Liver (tissue), 9 donors: ENCODE data around the gene CBFA2T3. TPM values are rescaled to one million over a fixed set of nuclear protein-coding genes. Genes with fewer than 3 reads are reported as not detected.

Source experiments
- DNase-seq: peaks from one replicate; pipeline ENCODE4 v3.0.0-alpha.2; 2017; ENCODE audit warnings: low spot score
- H3K27ac ChIP-seq, 2 donors: one replicate each; pipeline ENCODE4 v1.7.0; 2013; ENCODE audit warnings: inconsistent platforms in 2 of 2, low read length in 2 of 2, control low read depth in 1 of 2, low read depth in 1 of 2, mild to moderate bottlenecking in 1 of 2
- H3K27me3 ChIP-seq, 4 donors: one replicate each; pipeline versions ENCODE4 v1.6.1 to v1.7.0; 2013; ENCODE audit warnings: low read length in 3 of 4, inconsistent platforms in 1 of 4, mild to moderate bottlenecking in 1 of 4, moderate library complexity in 1 of 4; ENCODE audit not compliant: control insufficient read depth in 4 of 4, insufficient read depth in 4 of 4
- H3K36me3 ChIP-seq, 4 donors: one replicate each; pipeline versions ENCODE4 v1.6.1 to v1.7.0; 2013; ENCODE audit warnings: low read length in 3 of 4, mild to moderate bottlenecking in 3 of 4, low read depth in 1 of 4, moderate library complexity in 1 of 4; ENCODE audit not compliant: control insufficient read depth in 4 of 4, insufficient read depth in 3 of 4
- H3K4me1 ChIP-seq, 4 donors: one replicate each; pipeline versions ENCODE4 v1.6.1 to v1.7.0; 2013; ENCODE audit warnings: low read length in 3 of 4, mild to moderate bottlenecking in 3 of 4, moderate library complexity in 1 of 4; ENCODE audit not compliant: control insufficient read depth in 4 of 4, insufficient read depth in 4 of 4
- H3K4me3 ChIP-seq, 3 donors: one replicate each; pipeline versions ENCODE4 v1.6.1 to v1.7.0; 2013; ENCODE audit warnings: low read length in 3 of 3, control low read depth in 1 of 3, low read depth in 1 of 3, mild to moderate bottlenecking in 1 of 3
- H3K9ac ChIP-seq, 2 donors: one replicate each; pipeline ENCODE4 v1.7.0; 2013; ENCODE audit warnings: low read length in 2 of 2, mild to moderate bottlenecking in 2 of 2, moderate library complexity in 2 of 2, control low read depth in 1 of 2, low read depth in 1 of 2
- H3K9me3 ChIP-seq, 4 donors: one replicate each; pipeline versions ENCODE4 v1.6.1 to v1.7.0; 2013; ENCODE audit warnings: low read length in 3 of 4; ENCODE audit not compliant: control insufficient read depth in 4 of 4
- CTCF ChIP-seq: fragments of 150-350 bp; IDR thresholded peaks from 2 replicates; pipeline ENCODE4 v1.5.1; 2017; ENCODE audit warnings: improper control_type of control experiment, low read depth, low read length; ENCODE audit not compliant: missing input control
- EGR1 ChIP-seq, 2 donors: IDR thresholded peaks; 2 replicates each; pipeline ENCODE4 v1.6.1; 2016 to 2018; ENCODE audit warnings: antibody characterized with exemption in 2 of 2, low read depth in 2 of 2
- FOXA1 ChIP-seq: IDR thresholded peaks from 2 replicates; pipeline ENCODE4 v1.6.1; 2016; ENCODE audit warnings: antibody characterized with exemption
- FOXA2 ChIP-seq: IDR thresholded peaks from 2 replicates; pipeline ENCODE4 v1.6.1; 2016; ENCODE audit warnings: antibody characterized with exemption
- HNF4A ChIP-seq, 2 donors: conservative IDR thresholded peaks; 2 replicates each; pipeline ENCODE4 v1.6.1; 2016; ENCODE audit warnings: antibody characterized with exemption in 2 of 2, mild to moderate bottlenecking in 2 of 2
- HNF4G ChIP-seq: IDR thresholded peaks from 2 replicates; pipeline ENCODE4 v1.6.1; 2016; ENCODE audit warnings: antibody characterized with exemption
- JUND ChIP-seq, 2 donors: IDR thresholded peaks; 2 replicates each; pipeline ENCODE4 v1.6.1; 2016; ENCODE audit warnings: antibody characterized with exemption in 2 of 2
- NR2F2 ChIP-seq: IDR thresholded peaks from 2 replicates; pipeline ENCODE4 v1.6.1; 2016; ENCODE audit warnings: antibody characterized with exemption
- RAD21 ChIP-seq, 2 donors: IDR thresholded peaks; 2 replicates each; pipeline ENCODE4 v1.6.1; 2016; ENCODE audit warnings: antibody characterized with exemption in 2 of 2, mild to moderate bottlenecking in 2 of 2
- REST ChIP-seq: IDR thresholded peaks from 2 replicates; pipeline ENCODE4 v1.6.1; 2016; ENCODE audit warnings: antibody characterized with exemption, mild to moderate bottlenecking
- RXRA ChIP-seq, 2 donors: IDR thresholded peaks; 2 replicates each; pipeline ENCODE4 v1.6.1; 2017 to 2018; ENCODE audit warnings: antibody characterized with exemption in 2 of 2, mild to moderate bottlenecking in 1 of 2
- SP1 ChIP-seq: IDR thresholded peaks from 2 replicates; pipeline ENCODE4 v1.6.1; 2018; ENCODE audit warnings: antibody characterized with exemption, mild to moderate bottlenecking
- TAF1 ChIP-seq: conservative IDR thresholded peaks from 2 replicates; pipeline ENCODE4 v1.6.1; 2016; ENCODE audit warnings: antibody characterized with exemption, mild to moderate bottlenecking
- YY1 ChIP-seq: IDR thresholded peaks from 2 replicates; pipeline ENCODE4 v1.6.1; 2016; ENCODE audit warnings: antibody characterized with exemption, mild to moderate bottlenecking
- ZBTB33 ChIP-seq: IDR thresholded peaks from 2 replicates; pipeline ENCODE4 v1.6.1; 2016; ENCODE audit warnings: antibody characterized with exemption
- WGBS: extraction: QIAGEN DNeasy Blood & Tissue Kit; methylation state at CpG from one replicate; pipeline ENCODE4 v1.1.7; 2013; 5-methylcytosine and 5-hydroxymethylcytosine counted together
- polyA plus RNA-seq, 2 donors: library from polyadenylated mRNA; stranded (reverse) in 1 of 2; unstranded in 1 of 2; fragments of 200-250 nt in 1 of 2; fragments of >200 nt in 1 of 2; fragmentation: Nextera tagmentation in 1 of 2; extraction: Ambion mirVana in 1 of 2; gene quantifications; one replicate each; pipeline versions ENCODE4 v1.2.1 to v1.2.3, GENCODE V29; 2013 to 2015
- total RNA-seq, 2 donors: library from RNA; depleted of rRNA; stranded (reverse); fragments of >200 nt; gene quantifications; one replicate each; pipeline ENCODE4 v1.2.3, GENCODE V29; 2014
- TF ChIP-seq, protein P1 (sequence below): IDR thresholded peaks from 2 replicates; pipeline ENCODE4 v1.6.1; 2016; ENCODE audit warnings: antibody characterized with exemption
- TF ChIP-seq, protein P2 (sequence below): IDR thresholded peaks from 2 replicates; pipeline ENCODE4 v1.6.1; 2016; ENCODE audit warnings: antibody characterized with exemption
- donor health status: healthy.
- donor health status: healthy.
- donor health status: healthy.
- donor health status: healthy.
- donor health status: healthy.

Gene CBFA2T3
- total and polyA plus RNA-seq, 4 donors = 1.4 to 4.5 (median 3.1) TPM

- 86% methylated on average over 33 of the region's 33 CpGs for WGBS
- Histone ChIP-seq H3K36me3 (peaks cover 0 to 6% (median under 1%) of the 10 kb centered on the region in 4 donors), H3K9ac (no peak overlapping the region), H3K4me1 (peaks cover 6 to 18% (median 11%) of the 10 kb centered on the region in 4 donors), H3K4me3 (no peak overlapping the region), H3K27me3 (no peaks in the 10 kb centered on the region), H3K27ac (peak overlapping the region in 1 of 2 donors; percentile 42), H3K9me3 (no peaks in the 10 kb centered on the region)
- TF ChIP-seq, protein P1, sequence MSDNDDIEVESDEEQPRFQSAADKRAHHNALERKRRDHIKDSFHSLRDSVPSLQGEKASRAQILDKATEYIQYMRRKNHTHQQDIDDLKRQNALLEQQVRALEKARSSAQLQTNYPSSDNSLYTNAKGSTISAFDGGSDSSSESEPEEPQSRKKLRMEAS = no peak
- TF ChIP-seq, protein P2, sequence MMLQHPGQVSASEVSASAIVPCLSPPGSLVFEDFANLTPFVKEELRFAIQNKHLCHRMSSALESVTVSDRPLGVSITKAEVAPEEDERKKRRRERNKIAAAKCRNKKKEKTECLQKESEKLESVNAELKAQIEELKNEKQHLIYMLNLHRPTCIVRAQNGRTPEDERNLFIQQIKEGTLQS = no peak
- TF ChIP-seq TAF1 (no peak), NR2F2 (no peak), ZBTB33 (no peak), REST (no peak), RXRA (IDR thresholded peaks at IDR 0.05) (no peak), SP1 (no peak), HNF4G (no peak), FOXA2 (no peak), CTCF (no peak), YY1 (no peak), EGR1 (IDR thresholded peaks at IDR 0.05; ENCODE audit: low read depth in 2 of 2) (no peak), FOXA1 (no peak), JUND (IDR thresholded peaks at IDR 0.05) (no peak)
- no peak for DNase-seq
Observed at GRCh38 chr16:88850531-88851199, 126.3 kb downstream of the CBFA2T3 start.

DNA sequence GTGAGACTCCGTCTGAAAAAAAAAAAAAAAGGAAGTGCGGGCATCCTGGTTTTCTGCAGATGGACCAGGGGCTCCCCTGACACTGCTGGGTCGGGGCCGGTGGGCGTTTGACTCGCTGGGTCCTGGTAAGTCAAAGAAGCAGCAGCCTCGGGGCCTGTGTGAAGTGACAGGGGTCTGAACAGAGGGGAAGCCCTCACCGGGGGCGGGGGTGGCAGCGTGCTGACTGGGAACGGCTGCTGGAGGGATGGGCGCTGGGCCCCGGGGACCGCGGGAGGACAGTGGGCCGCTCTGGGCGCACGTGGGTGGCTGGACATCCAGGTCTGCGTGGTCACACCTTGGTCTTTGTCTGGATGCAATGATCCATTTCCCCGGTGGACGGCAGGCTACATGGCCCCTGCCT, 128.4 kb downstream of the CBFA2T3 start:
- H3K9ac ChIP-seq = no peak overlapping the region
- H3K4me1 ChIP-seq = peaks cover 0 to 10% (median 8%) of the 10 kb centered on the region in 4 donors
- H3K4me3 ChIP-seq = no peak overlapping the region
- no peak overlapping the region for H3K27ac ChIP-seq
- no peaks in the 10 kb centered on the region for H3K9me3 ChIP-seq
- H3K36me3 ChIP-seq = peaks cover 0 to 6% (median under 1%) of the 10 kb centered on the region in 4 donors
- no peaks in the 10 kb centered on the region for H3K27me3 ChIP-seq
- no peak for DNase-seq
- WGBS = 95% methylated on average over 21 of the region's 21 CpGs
- no peak for TF ChIP-seq RAD21 (IDR thresholded peaks at IDR 0.05)
- TF ChIP-seq, protein P2 = no peak
- no peak for TF ChIP-seq FOXA2
- TF ChIP-seq JUND (IDR thresholded peaks at IDR 0.05) = no peak
- TF ChIP-seq SP1 = no peak
- TF ChIP-seq NR2F2 = no peak
- TF ChIP-seq ZBTB33 = no peak
- TF ChIP-seq, protein P1 = no peak
- no peak for TF ChIP-seq HNF4A (conservative IDR thresholded peaks at IDR 0.05)
- TF ChIP-seq FOXA1 = no peak
